Astrocyte of the spinal cord (primary cell): ENCODE measurements around the gene PPP1R2C.

ENCODE experiments used
- DNase-seq: peaks from one replicate; pipeline ENCODE4 v3.0.0; 2011; ENCODE audit warnings: low read depth, low spot score
- H3K4me3 ChIP-seq: 2 replicates; pipeline ENCODE4 v1.5.1; 2011; ENCODE audit warnings: low read depth, mild to moderate bottlenecking, low read length, moderate library complexity
- CTCF ChIP-seq: IDR thresholded peaks from 2 replicates; pipeline ENCODE4 v1.5.1; 2012; ENCODE audit warnings: low read depth, mild to moderate bottlenecking, low read length, inconsistent platforms
- in situ Hi-C: cut with HindIII; loops from 2 replicates; pipeline ENCODE4 v1.10.0; 2017; ENCODE audit warnings: low sequenced_read_pairs

PPP1R2C gene

GRCh38 chrX:42776195-42776594 is 1.8 kb downstream of the PPP1R2C start:
- no peak for TF ChIP-seq CTCF
- H3K4me3 ChIP-seq, result no peak overlapping the region
- in situ Hi-C loops, result no loop called here
- DNase-seq, result no peak

DNA sequence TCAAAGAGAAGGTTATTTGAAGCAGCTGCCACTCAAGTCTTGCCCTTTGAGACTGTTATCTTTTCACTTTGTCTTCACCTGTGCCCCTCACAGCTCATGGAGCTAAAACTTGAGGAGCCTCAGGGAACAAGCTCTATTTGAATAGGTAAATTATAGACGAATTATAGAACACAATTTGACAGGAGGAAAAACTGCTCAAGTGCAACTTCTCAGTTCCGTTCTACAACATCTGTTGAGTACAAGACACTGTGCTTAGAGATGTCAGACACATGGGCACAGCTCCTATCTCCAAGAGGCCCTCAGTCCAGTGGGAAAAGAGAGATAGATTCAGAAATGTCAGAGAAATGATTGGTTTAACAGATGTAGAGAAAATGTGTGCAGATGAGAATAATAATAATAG is 5.1 kb downstream of the PPP1R2C start:
- no peak overlapping the region for H3K4me3 ChIP-seq
- in situ Hi-C loops, result no loop called here
- no peak for TF ChIP-seq CTCF
- no peak for DNase-seq

DNA sequence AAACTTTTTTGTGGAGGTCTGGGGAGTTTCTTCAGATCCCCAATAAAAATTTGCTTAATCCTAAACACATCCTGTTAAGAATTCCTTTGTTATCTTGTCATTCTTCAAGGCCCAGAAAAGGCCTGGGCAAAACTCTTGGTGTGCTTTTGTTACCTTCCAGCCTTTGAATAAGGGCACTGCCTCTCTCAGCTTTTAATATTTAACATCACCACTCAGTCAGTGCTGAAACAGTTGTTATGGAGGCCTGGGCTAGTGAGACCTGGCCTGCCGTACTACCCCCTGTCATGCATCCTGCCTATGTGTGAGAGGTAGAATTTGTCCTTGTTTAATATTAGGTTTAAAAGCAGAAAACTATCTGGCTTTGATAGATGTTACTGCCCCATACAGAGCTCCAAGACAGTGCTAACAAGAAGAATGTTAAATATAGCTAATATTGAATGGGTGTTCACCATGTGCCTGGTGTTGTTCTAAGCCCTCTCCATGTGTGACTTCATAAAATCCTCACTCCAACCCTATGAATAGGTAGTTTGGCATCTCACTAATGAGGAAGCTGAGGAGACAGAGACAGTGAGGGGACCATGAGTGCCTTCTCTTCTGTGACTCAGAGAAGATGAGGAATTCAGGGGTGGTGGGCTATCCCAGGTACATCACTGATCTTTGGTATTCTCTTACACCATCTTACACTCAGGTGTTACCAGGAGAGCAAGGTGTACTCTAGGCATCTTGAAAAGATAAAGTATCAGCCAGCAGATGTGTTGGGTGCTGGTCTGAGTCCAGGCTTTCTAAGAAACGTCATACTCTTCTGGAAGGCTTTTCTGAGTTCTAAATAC is 6.2 kb downstream of the PPP1R2C start:
- TF ChIP-seq CTCF, result no peak
- in situ Hi-C loops, result no loop called here
- no peak for DNase-seq
- H3K4me3 ChIP-seq, result no peak overlapping the region

DNA sequence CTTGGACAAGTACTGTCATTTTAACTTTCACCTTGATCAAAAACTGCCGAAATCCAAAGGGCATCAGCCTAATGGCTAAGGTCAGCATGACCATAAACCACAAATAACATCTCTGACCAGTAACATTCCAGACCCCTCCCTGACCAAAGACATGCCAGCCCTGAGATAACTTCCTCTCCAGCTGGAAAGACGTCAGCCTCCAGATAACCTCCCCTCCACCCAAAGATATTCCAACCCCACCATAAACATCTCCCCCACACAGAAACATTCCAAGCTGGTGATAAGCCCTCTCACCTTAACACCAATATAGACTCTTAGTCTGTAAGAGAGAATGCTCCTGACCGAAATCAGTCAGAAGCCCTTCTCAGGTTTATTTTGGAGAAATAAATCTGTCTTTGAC is 7.4 kb downstream of the PPP1R2C start:
- in situ Hi-C loops, result no loop called here
- DNase-seq, result no peak
- TF ChIP-seq CTCF, result no peak
- H3K4me3 ChIP-seq, result no peak overlapping the region

DNA sequence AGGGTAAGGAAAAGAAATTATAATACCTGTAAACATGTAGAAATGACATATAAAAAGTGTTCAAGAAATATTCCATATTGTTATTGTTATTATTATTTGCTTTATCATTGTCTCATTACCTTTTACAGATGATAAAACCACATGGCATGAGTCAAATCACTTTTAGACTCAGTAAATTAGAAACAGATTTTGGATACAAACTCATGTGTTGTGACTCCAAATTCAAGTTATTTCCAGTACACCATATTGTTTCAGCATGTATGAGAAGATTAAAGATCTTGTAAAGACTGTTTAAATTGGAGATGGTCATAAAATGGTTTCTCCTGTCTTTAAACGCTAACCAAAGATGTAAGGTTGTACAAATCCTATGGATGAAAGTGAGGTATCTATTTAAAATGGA is 18.1 kb downstream of the PPP1R2C start:
- in situ Hi-C loops, result no loop called here
- TF ChIP-seq CTCF, result no peak
- H3K4me3 ChIP-seq, result no peak overlapping the region
- DNase-seq, result no peak

GRCh38 chrX:42755815-42756214 is 22.1 kb downstream of the PPP1R2C start:
- in situ Hi-C loops, result no loop called here
- no peak for TF ChIP-seq CTCF
- DNase-seq, result peak; percentile 68
- H3K4me3 ChIP-seq, result no peak overlapping the region
